SJCRH30 (cell line): Measurements from ENCODE around the gene CYBA. TPM values are rescaled to one million over a fixed set of nuclear protein-coding genes. Genes with fewer than 3 reads are reported as not detected.
"Not testable (repeated sequence)": the region's sequence is repeated elsewhere in the genome, so short reads cannot be mapped to it uniquely, and the experiment has no call there.

Experiments
- DNase-seq, 2 experiments: peaks; one replicate each; pipeline ENCODE4 v3.0.0-alpha.2; 2015 to 2020
- H3K27ac ChIP-seq: fragments of 250-450 bp; sonication (Bioruptor Pico); 2 replicates; pipeline ENCODE4 v1.5.1; 2020; ENCODE audit warnings: mild to moderate bottlenecking, moderate library complexity
- H3K27me3 ChIP-seq: fragments of 250-450 bp; sonication (Bioruptor Pico); 2 replicates; pipeline ENCODE4 v1.5.1; 2020; ENCODE audit warnings: mild to moderate bottlenecking, moderate library complexity
- H3K36me3 ChIP-seq: fragments of 250-450 bp; sonication (Bioruptor Pico); 2 replicates; pipeline ENCODE4 v1.5.1; 2020; ENCODE audit warnings: mild to moderate bottlenecking, moderate library complexity
- H3K4me1 ChIP-seq: fragments of 250-450 bp; sonication (Bioruptor Pico); 2 replicates; pipeline ENCODE4 v1.5.1; 2020; ENCODE audit warnings: mild to moderate bottlenecking, moderate library complexity
- H3K4me3 ChIP-seq: fragments of 250-450 bp; sonication (Bioruptor Pico); 2 replicates; pipeline ENCODE4 v1.5.1; 2020; ENCODE audit warnings: mild to moderate bottlenecking, moderate library complexity
- H3K9me3 ChIP-seq: fragments of 250-450 bp; sonication (Bioruptor Pico); replicated peaks from 2 replicates; pipeline ENCODE4 v1.5.1; 2020; ENCODE audit warnings: mild to moderate bottlenecking, moderate library complexity
- total RNA-seq: library from RNA; depleted of rRNA; stranded (reverse); fragments of >200 nt; shearing (Covaris generic); gene quantifications from 2 replicates; pipeline ENCODE4 v1.2.3, GENCODE V29; 2014

Gene CYBA
- total RNA-seq, 1 experiment from 2014 or later, result 0.24 TPM

GRCh38 chr16:88613911-88614817 is 36.7 kb downstream of the CYBA start:
- no peak for DNase-seq
- H3K36me3 ChIP-seq, result no peaks in the 10 kb centered on the region; the same call in 1 of the 2 replicates
- H3K27ac ChIP-seq, result no peak overlapping the region
- no peaks in the 10 kb centered on the region for H3K9me3 ChIP-seq
- no peak overlapping the region for H3K4me3 ChIP-seq
- H3K4me1 ChIP-seq, result no peaks in the 10 kb centered on the region; the same call in 1 of the 2 replicates
- H3K27me3 ChIP-seq, result no peaks in the 10 kb centered on the region

GRCh38 chr16:88613293-88613692 is 37.6 kb downstream of the CYBA start:
- Histone ChIP-seq H3K36me3 (no peaks in the 10 kb centered on the region; the same call in 1 of the 2 replicates), H3K4me3 (no peak overlapping the region)
- DNase-seq, result no peak

GRCh38 chr16:88610909-88611812 is 39.7 kb downstream of the CYBA start:
- Histone ChIP-seq H3K9me3 (no peaks in the 10 kb centered on the region), H3K4me1 (no peaks in the 10 kb centered on the region; the same call in 1 of the 2 replicates), H3K27me3 (no peaks in the 10 kb centered on the region), H3K27ac (no peak overlapping the region), H3K36me3 (no peaks in the 10 kb centered on the region; the same call in 1 of the 2 replicates), H3K4me3 (no peak overlapping the region)
- DNase-seq, result no peak

More at GRCh38 chr16:88613293-88613692, 37.6 kb downstream of the CYBA start:
- Histone ChIP-seq H3K27me3 (no peaks in the 10 kb centered on the region), H3K4me1 (no peaks in the 10 kb centered on the region; the same call in 1 of the 2 replicates), H3K9me3 (no peaks in the 10 kb centered on the region), H3K27ac (no peak overlapping the region)

GRCh38 chr16:88610080-88610479 is 40.8 kb downstream of the CYBA start:
- Histone ChIP-seq H3K36me3 (no peaks in the 10 kb centered on the region; the same call in 1 of the 2 replicates), H3K9me3 (no peaks in the 10 kb centered on the region), H3K4me3 (no peak overlapping the region), H3K27ac (no peak overlapping the region), H3K4me1 (no peaks in the 10 kb centered on the region; the same call in 1 of the 2 replicates), H3K27me3 (no peaks in the 10 kb centered on the region)
- no peak for DNase-seq

- not testable (repeated sequence) for H3K4me1 ChIP-seq, H3K27me3 ChIP-seq, H3K4me3 ChIP-seq, H3K27ac ChIP-seq, DNase-seq, H3K36me3 ChIP-seq, H3K9me3 ChIP-seq
Observed at GRCh38 chr16:88609426-88609825, 41.4 kb downstream of the CYBA start.

- Histone ChIP-seq H3K4me3 (no peak overlapping the region), H3K27ac (no peak overlapping the region), H3K4me1 (no peaks in the 10 kb centered on the region), H3K9me3 (no peaks in the 10 kb centered on the region), H3K36me3 (no peaks in the 10 kb centered on the region; the same call in 1 of the 2 replicates), H3K27me3 (no peaks in the 10 kb centered on the region)
- no peak for DNase-seq
Observed at GRCh38 chr16:88608076-88608475, 42.8 kb downstream of the CYBA start.

GRCh38 chr16:88606148-88606757 is 44.6 kb downstream of the CYBA start:
- Histone ChIP-seq H3K9me3 (no peaks in the 10 kb centered on the region), H3K27me3 (no peaks in the 10 kb centered on the region), H3K36me3 (no peaks in the 10 kb centered on the region; the same call in 1 of the 2 replicates), H3K27ac (no peak overlapping the region), H3K4me1 (no peaks in the 10 kb centered on the region), H3K4me3 (no peak overlapping the region)
- DNase-seq, result no peak

GRCh38 chr16:88605186-88606147 is 45.4 kb downstream of the CYBA start:
- H3K9me3 ChIP-seq, result no peaks in the 10 kb centered on the region
- H3K27me3 ChIP-seq, result no peaks in the 10 kb centered on the region
- H3K4me1 ChIP-seq, result no peaks in the 10 kb centered on the region
- H3K36me3 ChIP-seq, result no peaks in the 10 kb centered on the region; the same call in 1 of the 2 replicates
- no peak for DNase-seq
- H3K27ac ChIP-seq, result no peak overlapping the region
- no peak overlapping the region for H3K4me3 ChIP-seq

GRCh38 chr16:88602091-88602490 is 48.8 kb downstream of the CYBA start:
- Histone ChIP-seq H3K27ac (no peak overlapping the region), H3K27me3 (no peaks in the 10 kb centered on the region), H3K9me3 (no peaks in the 10 kb centered on the region), H3K4me3 (no peak overlapping the region), H3K4me1 (peaks cover 13% of the 10 kb centered on the region), H3K36me3 (peaks cover 6% of the 10 kb centered on the region; the same call in 1 of the 2 replicates)
- no peak for DNase-seq

- H3K27me3 ChIP-seq, result no peaks in the 10 kb centered on the region
- H3K9me3 ChIP-seq, result no peaks in the 10 kb centered on the region
- no peak overlapping the region for H3K27ac ChIP-seq
- H3K36me3 ChIP-seq, result peaks cover 6% of the 10 kb centered on the region; the same call in 1 of the 2 replicates
- DNase-seq, result no peak
- H3K4me3 ChIP-seq, result no peak overlapping the region
- peaks cover 15% of the 10 kb centered on the region for H3K4me1 ChIP-seq
Observed at GRCh38 chr16:88601313-88602036, 49.4 kb downstream of the CYBA start.

- H3K4me3 ChIP-seq, result no peak overlapping the region
- H3K36me3 ChIP-seq, result peaks cover 6% of the 10 kb centered on the region; the same call in 1 of the 2 replicates
- no peak for DNase-seq
- H3K27ac ChIP-seq, result no peak overlapping the region
- H3K4me1 ChIP-seq, result peaks cover 15% of the 10 kb centered on the region
- no peaks in the 10 kb centered on the region for H3K9me3 ChIP-seq
- no peaks in the 10 kb centered on the region for H3K27me3 ChIP-seq
Observed at GRCh38 chr16:88600539-88600896, 50.3 kb downstream of the CYBA start.

GRCh38 chr16:88599825-88600538 is 50.9 kb downstream of the CYBA start:
- Histone ChIP-seq H3K4me3 (no peak overlapping the region), H3K27ac (no peak overlapping the region), H3K4me1 (peaks cover 15% of the 10 kb centered on the region), H3K27me3 (no peaks in the 10 kb centered on the region), H3K9me3 (no peaks in the 10 kb centered on the region), H3K36me3 (peaks cover 6% of the 10 kb centered on the region; the same call in 1 of the 2 replicates)
- no peak for DNase-seq
